ENCODE results near the gene PHACTR1. TPM values are rescaled to one million over a fixed set of nuclear protein-coding genes. Genes with fewer than 3 reads are reported as not detected.

Gene PHACTR1
- polyA plus RNA-seq, 2 of the 4 experiments (the other 2 are of a cell fraction), result not detected

DNA sequence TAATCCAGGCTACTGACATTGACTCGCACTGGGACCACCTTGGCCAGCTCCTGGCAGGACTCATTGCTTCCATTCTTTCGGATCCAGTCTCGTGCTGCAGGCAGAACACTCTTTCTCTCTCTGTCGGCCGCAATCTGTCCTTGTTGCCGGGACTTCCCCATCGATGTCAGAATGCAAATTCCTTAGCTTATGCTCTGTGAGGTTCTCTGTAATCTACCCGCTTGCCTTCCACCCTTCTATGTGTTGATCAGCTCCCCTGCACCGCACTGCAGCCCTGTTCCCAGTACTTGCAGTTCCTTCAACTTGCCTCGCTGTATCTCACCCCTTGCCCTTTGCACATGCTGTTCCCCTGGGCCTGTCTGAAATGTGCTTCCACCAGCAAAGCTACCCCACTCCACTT lies 182.0 kb downstream of the PHACTR1 start:
- ChIA-PET POLR2A (no interaction called here), CTCF (no interaction called here)
- Histone ChIP-seq H3K27ac (no peak overlapping the region), H3K4me2 (no peak overlapping the region), H3K9me3 (no peaks in the 10 kb centered on the region), H3K4me1 (peaks cover 3% of the 10 kb centered on the region; the same call in 1 of the 3 replicates), H3K4me3 (no peak overlapping the region)
- ATAC-seq (no peak), FAIRE-seq (no peak), DNase-seq (ENCODE audit: low read depth in 1 of 2, low spot score in 1 of 2) (no peak)
- no peak for TF ChIP-seq NR3C1 (IDR thresholded peaks at IDR 0.05)
- WGBS (ENCODE audit: missing lambda C conversion rate), result 63% methylated on average over 10 of the region's 10 CpGs

DNA sequence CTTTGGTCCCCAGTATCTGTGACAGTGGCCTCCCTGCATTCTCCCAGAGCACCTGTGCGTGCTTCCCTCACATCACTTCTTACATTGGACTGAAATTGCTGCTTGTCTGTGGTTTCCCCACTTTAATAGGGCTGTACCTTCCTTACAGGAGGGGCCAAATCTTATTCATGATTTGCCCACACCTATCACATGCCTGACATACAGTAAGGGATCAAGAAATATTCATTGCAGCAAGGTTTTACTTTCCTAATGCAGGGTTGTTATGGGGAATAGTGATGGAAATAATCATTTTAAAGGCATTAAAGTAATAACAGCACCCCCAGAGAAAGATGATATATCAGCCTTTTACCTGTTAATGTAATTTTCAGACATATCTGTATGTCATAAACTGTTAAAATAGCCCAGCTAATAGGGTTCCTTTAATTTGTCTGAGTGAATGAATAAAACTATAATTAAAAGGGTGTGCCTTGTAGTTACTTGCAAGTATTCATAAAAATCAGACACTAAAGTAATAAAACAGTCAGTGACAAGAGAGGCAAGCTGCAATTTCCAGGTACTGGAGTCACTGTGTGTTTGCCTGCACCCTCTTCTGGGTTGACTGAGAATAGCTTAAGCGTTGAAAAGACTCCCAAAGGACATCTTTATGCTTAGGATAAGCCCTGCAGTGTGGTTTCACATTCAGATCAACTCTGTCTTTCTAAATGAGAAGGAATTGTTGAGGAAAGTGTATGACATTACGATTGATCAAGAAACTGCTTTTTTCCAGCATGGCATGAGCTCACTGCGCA lies 182.7 kb downstream of the PHACTR1 start:
- Histone ChIP-seq H3K4me1 (peaks cover 1% of the 10 kb centered on the region; the same call in 1 of the 3 replicates), H3K4me2 (no peak overlapping the region), H3K9me3 (no peaks in the 10 kb centered on the region), H3K27ac (no peak overlapping the region), H3K4me3 (no peak overlapping the region)
- FAIRE-seq (no peak), ATAC-seq (peak in 1 of 2 experiments; percentile 34; a peak in 1 of 6 replicates), DNase-seq (ENCODE audit: low read depth in 1 of 2, low spot score in 1 of 2) (peak in 1 of 2 experiments; percentile 1)
- 54% methylated on average over 4 of the region's 4 CpGs for WGBS (ENCODE audit: missing lambda C conversion rate)
- ChIA-PET CTCF (interaction anchor here (1.6 kb wide), 2 partner anchors 12 to 261 kb away, joined by 7 read pairs; no protein-coding TSS in a partner anchor), POLR2A (no interaction called here)
- TF ChIP-seq GATA3 (IDR thresholded peaks at IDR 0.05; ENCODE audit: borderline replicate concordance), result no peak
- no peak for TF ChIP-seq HOXA7 (CRISPR knock-in tag; IDR thresholded peaks at IDR 0.05)
- no peak for TF ChIP-seq KDM5A (IDR thresholded peaks at IDR 0.05)
- TF ChIP-seq RNF2 (IDR thresholded peaks at IDR 0.05; ENCODE audit: borderline replicate concordance, low read depth), result no peak
- no peak for TF ChIP-seq ZSCAN20 (CRISPR knock-in tag; IDR thresholded peaks at IDR 0.05)
- TF ChIP-seq CBX8 (IDR thresholded peaks at IDR 0.05), result no peak
- no peak for TF ChIP-seq EHF (CRISPR knock-in tag; IDR thresholded peaks at IDR 0.05)
- TF ChIP-seq NPAS2 (CRISPR knock-in tag; IDR thresholded peaks at IDR 0.05; ENCODE audit: borderline replicate concordance), result no peak

DNA sequence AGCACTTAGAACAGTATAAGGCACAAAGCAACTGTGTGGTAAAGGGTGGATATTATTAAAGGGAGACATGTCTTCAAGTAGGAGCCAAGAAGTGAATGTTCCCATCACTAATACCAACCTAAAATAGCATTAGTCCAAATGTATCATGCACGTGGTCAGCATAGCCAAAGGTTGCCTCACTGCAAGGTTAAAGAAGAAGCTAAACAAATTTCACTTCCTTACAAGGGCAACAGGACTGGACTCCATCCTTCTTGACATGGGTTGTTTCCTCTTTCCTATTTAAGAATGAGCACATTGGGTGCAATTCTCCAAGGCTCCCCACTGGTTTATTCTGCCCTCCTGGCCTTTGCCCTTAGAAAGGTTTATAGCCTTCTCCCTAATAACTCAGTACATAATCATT lies 186.7 kb downstream of the PHACTR1 start:
- Histone ChIP-seq H3K9me3 (no peaks in the 10 kb centered on the region), H3K4me1 (no peaks in the 10 kb centered on the region), H3K4me3 (no peak overlapping the region), H3K4me2 (no peak overlapping the region), H3K27ac (no peak overlapping the region)
- CTCF ChIA-PET, result interaction anchor here (0.9 kb wide), 1 partner anchor 10 kb away, joined by 3 read pairs; no protein-coding TSS in a partner anchor
- 0% methylated on average over 1 of the region's 1 CpG for WGBS (ENCODE audit: missing lambda C conversion rate)
- no peak for DNase-seq (ENCODE audit: low read depth in 1 of 2, low spot score in 1 of 2)
- ATAC-seq, result no peak
- TF ChIP-seq RAD21 (conservative IDR thresholded peaks at IDR 0.05 in 1 of 2, IDR thresholded peaks at IDR 0.05 in 1 of 2), result no peak
- TF ChIP-seq POLR2A (IDR thresholded peaks at IDR 0.05; ENCODE audit: low read length), result no peak
- TF ChIP-seq GATA3 (IDR thresholded peaks at IDR 0.05; ENCODE audit: borderline replicate concordance), result no peak
- no peak for TF ChIP-seq EHMT2 (IDR thresholded peaks at IDR 0.05; ENCODE audit: low read depth)
- no peak for TF ChIP-seq SREBF2 (IDR thresholded peaks at IDR 0.05)
- TF ChIP-seq, protein P1, sequence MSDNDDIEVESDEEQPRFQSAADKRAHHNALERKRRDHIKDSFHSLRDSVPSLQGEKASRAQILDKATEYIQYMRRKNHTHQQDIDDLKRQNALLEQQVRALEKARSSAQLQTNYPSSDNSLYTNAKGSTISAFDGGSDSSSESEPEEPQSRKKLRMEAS (IDR thresholded peaks at IDR 0.05), result no peak
- no peak for TF ChIP-seq CEBPB (IDR thresholded peaks at IDR 0.05)
- no peak for TF ChIP-seq HEYL (CRISPR knock-in tag; IDR thresholded peaks at IDR 0.05)
- TF ChIP-seq EHF (CRISPR knock-in tag; IDR thresholded peaks at IDR 0.05), result no peak
- TF ChIP-seq, protein P2, sequence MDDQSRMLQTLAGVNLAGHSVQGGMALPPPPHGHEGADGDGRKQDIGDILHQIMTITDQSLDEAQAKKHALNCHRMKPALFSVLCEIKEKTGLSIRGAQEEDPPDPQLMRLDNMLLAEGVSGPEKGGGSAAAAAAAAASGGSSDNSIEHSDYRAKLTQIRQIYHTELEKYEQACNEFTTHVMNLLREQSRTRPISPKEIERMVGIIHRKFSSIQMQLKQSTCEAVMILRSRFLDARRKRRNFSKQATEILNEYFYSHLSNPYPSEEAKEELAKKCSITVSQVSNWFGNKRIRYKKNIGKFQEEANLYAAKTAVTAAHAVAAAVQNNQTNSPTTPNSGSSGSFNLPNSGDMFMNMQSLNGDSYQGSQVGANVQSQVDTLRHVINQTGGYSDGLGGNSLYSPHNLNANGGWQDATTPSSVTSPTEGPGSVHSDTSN (IDR thresholded peaks at IDR 0.05), result no peak
- TF ChIP-seq NR3C1 (IDR thresholded peaks at IDR 0.05), result no peak
- no peak for TF ChIP-seq RNF2 (IDR thresholded peaks at IDR 0.05; ENCODE audit: borderline replicate concordance, low read depth)
- TF ChIP-seq SMC3 (IDR thresholded peaks at IDR 0.05), result no peak
- TF ChIP-seq ZSCAN20 (CRISPR knock-in tag; IDR thresholded peaks at IDR 0.05), result no peak
- TF ChIP-seq FOSL2 (IDR thresholded peaks at IDR 0.05), result no peak
- no peak for TF ChIP-seq FOSL2 (CRISPR knock-in tag; IDR thresholded peaks at IDR 0.05)
- TF ChIP-seq PHF8 (IDR thresholded peaks at IDR 0.05; ENCODE audit: borderline replicate concordance, low read depth), result no peak
- TF ChIP-seq, protein P3, sequence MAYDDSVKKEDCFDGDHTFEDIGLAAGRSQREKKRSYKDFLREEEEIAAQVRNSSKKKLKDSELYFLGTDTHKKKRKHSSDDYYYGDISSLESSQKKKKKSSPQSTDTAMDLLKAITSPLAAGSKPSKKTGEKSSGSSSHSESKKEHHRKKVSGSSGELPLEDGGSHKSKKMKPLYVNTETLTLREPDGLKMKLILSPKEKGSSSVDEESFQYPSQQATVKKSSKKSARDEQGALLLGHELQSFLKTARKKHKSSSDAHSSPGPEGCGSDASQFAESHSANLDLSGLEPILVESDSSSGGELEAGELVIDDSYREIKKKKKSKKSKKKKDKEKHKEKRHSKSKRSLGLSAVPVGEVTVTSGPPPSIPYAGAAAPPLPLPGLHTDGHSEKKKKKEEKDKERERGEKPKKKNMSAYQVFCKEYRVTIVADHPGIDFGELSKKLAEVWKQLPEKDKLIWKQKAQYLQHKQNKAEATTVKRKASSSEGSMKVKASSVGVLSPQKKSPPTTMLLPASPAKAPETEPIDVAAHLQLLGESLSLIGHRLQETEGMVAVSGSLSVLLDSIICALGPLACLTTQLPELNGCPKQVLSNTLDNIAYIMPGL (CRISPR knock-in tag; IDR thresholded peaks at IDR 0.05; ENCODE audit: borderline replicate concordance), result no peak
- TF ChIP-seq, protein P4, sequence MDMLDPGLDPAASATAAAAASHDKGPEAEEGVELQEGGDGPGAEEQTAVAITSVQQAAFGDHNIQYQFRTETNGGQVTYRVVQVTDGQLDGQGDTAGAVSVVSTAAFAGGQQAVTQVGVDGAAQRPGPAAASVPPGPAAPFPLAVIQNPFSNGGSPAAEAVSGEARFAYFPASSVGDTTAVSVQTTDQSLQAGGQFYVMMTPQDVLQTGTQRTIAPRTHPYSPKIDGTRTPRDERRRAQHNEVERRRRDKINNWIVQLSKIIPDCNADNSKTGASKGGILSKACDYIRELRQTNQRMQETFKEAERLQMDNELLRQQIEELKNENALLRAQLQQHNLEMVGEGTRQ (IDR thresholded peaks at IDR 0.05), result no peak
- TF ChIP-seq, protein P5, sequence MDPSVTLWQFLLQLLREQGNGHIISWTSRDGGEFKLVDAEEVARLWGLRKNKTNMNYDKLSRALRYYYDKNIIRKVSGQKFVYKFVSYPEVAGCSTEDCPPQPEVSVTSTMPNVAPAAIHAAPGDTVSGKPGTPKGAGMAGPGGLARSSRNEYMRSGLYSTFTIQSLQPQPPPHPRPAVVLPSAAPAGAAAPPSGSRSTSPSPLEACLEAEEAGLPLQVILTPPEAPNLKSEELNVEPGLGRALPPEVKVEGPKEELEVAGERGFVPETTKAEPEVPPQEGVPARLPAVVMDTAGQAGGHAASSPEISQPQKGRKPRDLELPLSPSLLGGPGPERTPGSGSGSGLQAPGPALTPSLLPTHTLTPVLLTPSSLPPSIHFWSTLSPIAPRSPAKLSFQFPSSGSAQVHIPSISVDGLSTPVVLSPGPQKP (IDR thresholded peaks at IDR 0.05; ENCODE audit: low read depth, low read length), result no peak
- POLR2A ChIA-PET, result no interaction called here
- FAIRE-seq, result no peak

Data from A549 (cell line).